Astrocyte (in vitro differentiated cells and primary cell): ENCODE data around the gene CYP1A2. TPM values are rescaled to one million over a fixed set of nuclear protein-coding genes. Genes with fewer than 3 reads are reported as not detected.

ENCODE experiments used
- DNase-seq: peaks from one replicate; pipeline ENCODE4 v3.0.0-alpha.2; 2010; ENCODE audit warnings: low read depth
- FAIRE-seq: peaks from 2 replicates; lab custom pipeline; 2011; peaks lifted over from hg19 to GRCh38; lab: Jason Lieb, UNC
- H2AFZ ChIP-seq: 2 replicates; pipeline ENCODE4 v1.6.0; 2012; ENCODE audit warnings: low read depth, low read length, inconsistent platforms
- H3K27ac ChIP-seq: 2 replicates; pipeline ENCODE4 v1.5.1; 2011; ENCODE audit warnings: low read depth, low read length, inconsistent platforms
- H3K27me3 ChIP-seq: 2 replicates; pipeline ENCODE4 v1.6.0; 2011; ENCODE audit warnings: low read length, inconsistent platforms; ENCODE audit not compliant: insufficient read depth
- H3K36me3 ChIP-seq: 2 replicates; pipeline ENCODE4 v1.5.1; 2011; ENCODE audit warnings: low read length, inconsistent platforms; ENCODE audit not compliant: insufficient read depth
- H3K4me1 ChIP-seq: 2 replicates; pipeline ENCODE4 v1.5.1; 2011; ENCODE audit warnings: low read length, inconsistent platforms; ENCODE audit not compliant: insufficient read depth
- H3K4me2 ChIP-seq: 2 replicates; pipeline ENCODE4 v1.6.0; 2012; ENCODE audit warnings: low read length, inconsistent platforms
- H3K4me3 ChIP-seq: 2 replicates; pipeline ENCODE4 v1.5.1; 2011; ENCODE audit warnings: low read depth, mild to moderate bottlenecking, low read length, inconsistent platforms; ENCODE audit not compliant: insufficient read depth
- H3K79me2 ChIP-seq: 2 replicates; pipeline ENCODE4 v1.6.0; 2012; ENCODE audit warnings: mild to moderate bottlenecking, low read length, inconsistent platforms; ENCODE audit not compliant: insufficient read depth
- H3K9ac ChIP-seq: 2 replicates; pipeline ENCODE4 v1.6.0; 2012; ENCODE audit warnings: mild to moderate bottlenecking, low read length, inconsistent platforms
- H3K9me3 ChIP-seq: 2 replicates; pipeline ENCODE4 v1.5.1; 2012; ENCODE audit warnings: low read depth, mild to moderate bottlenecking, low read length, inconsistent platforms; ENCODE audit not compliant: insufficient read depth
- H4K20me1 ChIP-seq: 2 replicates; pipeline ENCODE4 v1.6.0; 2012; ENCODE audit warnings: low read length, inconsistent platforms; ENCODE audit not compliant: insufficient read depth
- H3K27ac Mint-ChIP-seq: one replicate; pipeline ENCODE4 v1.8.0; 2021; ENCODE audit warnings: mild to moderate bottlenecking, mixed read lengths; ENCODE audit not compliant: unreplicated experiment
- H3K27me3 Mint-ChIP-seq: one replicate; pipeline ENCODE4 v1.8.0; 2021; ENCODE audit warnings: low read depth, mixed read lengths; ENCODE audit not compliant: unreplicated experiment
- H3K36me3 Mint-ChIP-seq: one replicate; pipeline ENCODE4 v1.8.0; 2021; ENCODE audit warnings: low read depth, mixed read lengths; ENCODE audit not compliant: unreplicated experiment
- H3K4me1 Mint-ChIP-seq: one replicate; pipeline ENCODE4 v1.8.0; 2021; ENCODE audit warnings: low read depth, mixed read lengths; ENCODE audit not compliant: unreplicated experiment
- H3K4me3 Mint-ChIP-seq: one replicate; pipeline ENCODE4 v1.8.0; 2021; ENCODE audit warnings: mild to moderate bottlenecking, moderate library complexity, mixed read lengths; ENCODE audit not compliant: unreplicated experiment
- H3K9me3 Mint-ChIP-seq: one replicate; pipeline ENCODE4 v1.8.0; 2021; ENCODE audit warnings: mild to moderate bottlenecking, mixed read lengths; ENCODE audit not compliant: unreplicated experiment
- CTCF ChIP-seq: IDR thresholded peaks from 2 replicates; pipeline ENCODE4 v1.5.1; 2011; ENCODE audit warnings: low read depth, mild to moderate bottlenecking, inconsistent platforms, low read length, moderate library complexity; ENCODE audit not compliant: insufficient read depth
- EZH2 ChIP-seq: IDR thresholded peaks from 2 replicates; pipeline ENCODE4 v1.6.1; 2012; ENCODE audit warnings: mild to moderate bottlenecking, low read length, inconsistent platforms; ENCODE audit not compliant: insufficient read depth
- total RNA-seq: library from RNA; stranded (reverse); gene quantifications from 2 replicates; pipeline ENCODE4 v1.2.1, GENCODE V29; 2021

Gene CYP1A2
- total RNA-seq, 1 donor from 2014 or later: not detected

- Mint-ChIP-seq H3K27ac (peak overlapping the region; percentile 53), H3K36me3 (peaks cover 2% of the 10 kb centered on the region), H3K27me3 (peaks cover 3% of the 10 kb centered on the region), H3K4me3 (peak overlapping the region; percentile 90), H3K4me1 (peaks cover 25% of the 10 kb centered on the region), H3K9me3 (no peaks in the 10 kb centered on the region)
- peaks cover 58% of the 10 kb centered on the region for H4K20me1 ChIP-seq
- peak overlapping the region; percentile 100 for H3K4me2 ChIP-seq
- peak overlapping the region; percentile 74 for H3K4me3 ChIP-seq
- no peak for DNase-seq
- peaks cover 41% of the 10 kb centered on the region for H3K4me1 ChIP-seq
- no peak for TF ChIP-seq CTCF
- TF ChIP-seq EZH2: no peak
- no peaks in the 10 kb centered on the region for H3K27me3 ChIP-seq
- H3K27ac ChIP-seq: no peak overlapping the region
- FAIRE-seq: no peak
- peak overlapping the region; percentile 84 for H3K9ac ChIP-seq
- H3K9me3 ChIP-seq: no peaks in the 10 kb centered on the region
- H3K36me3 ChIP-seq: no peaks in the 10 kb centered on the region
- H3K79me2 ChIP-seq: peaks cover 59% of the 10 kb centered on the region
- no peak overlapping the region for H2AFZ ChIP-seq
These were observed 34.6 kb downstream of the CYP1A2 start for GRCh38 chr15:74783072-74783807.

GRCh38 chr15:74783808-74784175 is 35.1 kb downstream of the CYP1A2 start:
- no peak for FAIRE-seq
- no peak overlapping the region for H2AFZ ChIP-seq

More at GRCh38 chr15:74783808-74784175, 35.1 kb downstream of the CYP1A2 start:
- Mint-ChIP-seq H3K4me3 (peak overlapping the region; percentile 90), H3K27ac (peak overlapping the region; percentile 47), H3K36me3 (peaks cover 3% of the 10 kb centered on the region), H3K27me3 (peaks cover 3% of the 10 kb centered on the region), H3K9me3 (no peaks in the 10 kb centered on the region), H3K4me1 (peaks cover 29% of the 10 kb centered on the region)
- H3K9me3 ChIP-seq: no peaks in the 10 kb centered on the region
- TF ChIP-seq CTCF (no peak), EZH2 (no peak)
- peak overlapping the region; percentile 100 for H3K4me2 ChIP-seq
- H3K9ac ChIP-seq: peak overlapping the region; percentile 84
- H3K4me1 ChIP-seq: peaks cover 47% of the 10 kb centered on the region
- no peaks in the 10 kb centered on the region for H3K27me3 ChIP-seq
- DNase-seq: no peak
- H3K36me3 ChIP-seq: no peaks in the 10 kb centered on the region
- H3K4me3 ChIP-seq: peak overlapping the region; percentile 74
- peaks cover 64% of the 10 kb centered on the region for H3K79me2 ChIP-seq
- peaks cover 63% of the 10 kb centered on the region for H4K20me1 ChIP-seq
- H3K27ac ChIP-seq: no peak overlapping the region
